WTC11 (cell line): Measurements from ENCODE around the gene MIS18BP1. TPM values are rescaled to one million over a fixed set of nuclear protein-coding genes. Genes with fewer than 3 reads are reported as not detected.

Experiments used
- ATAC-seq: fragments of 200-7000 bp; cut with Tn5 transposase; 2 replicates; pipeline ENCODE4 v1.10.0; 2021; ENCODE audit warnings: mild to moderate bottlenecking, moderate library complexity
- CTCF ChIA-PET: fragments of 300-600 bp; sonication (Branson Sonifier 250); formaldehyde crosslinking; loops from one replicate; lab custom pipeline; 2021; ENCODE audit warnings: antibody characterized with exemption; lab: Charles Lee
- POLR2A ChIA-PET: fragments of 350-600 bp; sonication (Branson Sonifier 250); formaldehyde crosslinking; loops from one replicate; lab custom pipeline; 2021; ENCODE audit warnings: antibody characterized with exemption; lab: Charles Lee
- DNase-seq: peaks from one replicate; pipeline ENCODE4 v3.0.0; 2021; ENCODE audit warnings: low spot score
- H3K27ac Mint-ChIP-seq: 2 replicates; pipeline ENCODE4 v1.8.0; 2021; ENCODE audit warnings: mixed read lengths
- H3K27me3 Mint-ChIP-seq: 2 replicates; pipeline ENCODE4 v1.8.0; 2021; ENCODE audit warnings: low read depth, mild to moderate bottlenecking, moderate library complexity, mixed read lengths
- H3K36me3 Mint-ChIP-seq: 2 replicates; pipeline ENCODE4 v1.8.0; 2021; ENCODE audit warnings: mixed read lengths
- H3K4me1 Mint-ChIP-seq: 2 replicates; pipeline ENCODE4 v1.8.0; 2022; ENCODE audit warnings: mixed read lengths
- H3K4me3 Mint-ChIP-seq: 2 replicates; pipeline ENCODE4 v1.8.0; 2021; ENCODE audit warnings: mild to moderate bottlenecking, moderate library complexity, mixed read lengths
- H3K9me3 Mint-ChIP-seq: 2 replicates; pipeline ENCODE4 v1.8.0; 2021; ENCODE audit warnings: mixed read lengths
- AR ChIP-seq: fragments of 250-450 bp; sonication (Bioruptor Pico); IDR thresholded peaks from 2 replicates; pipeline ENCODE4 v1.9.0; 2021; ENCODE audit warnings: mild to moderate bottlenecking
- ATF1 ChIP-seq: sonication (generic); formaldehyde crosslinking; IDR thresholded peaks from 2 replicates; pipeline ENCODE4 v1.8.1; 2023; ENCODE audit warnings: mild to moderate bottlenecking, moderate library complexity, missing genetic modification reagents
- ELF4 ChIP-seq: sonication (generic); formaldehyde crosslinking; IDR thresholded peaks from 2 replicates; pipeline ENCODE4 v1.8.1; 2022; ENCODE audit warnings: low read depth, mild to moderate bottlenecking, moderate library complexity, missing genetic modification reagents
- FOXP1 ChIP-seq: sonication (generic); formaldehyde crosslinking; IDR thresholded peaks from 2 replicates; pipeline ENCODE4 v1.8.0; 2022; ENCODE audit warnings: missing genetic modification reagents, mild to moderate bottlenecking, moderate library complexity, borderline replicate concordance
- GABPB1 ChIP-seq: sonication (generic); formaldehyde crosslinking; IDR thresholded peaks from 2 replicates; pipeline ENCODE4 v1.8.1; 2023; ENCODE audit warnings: mild to moderate bottlenecking, missing genetic modification reagents
- JUN ChIP-seq: sonication (generic); formaldehyde crosslinking; IDR thresholded peaks from 2 replicates; pipeline ENCODE4 v1.8.0; 2023; ENCODE audit warnings: mild to moderate bottlenecking, missing genetic modification reagents
- MXD4 ChIP-seq: fragments of 250-450 bp; sonication (Bioruptor Pico); IDR thresholded peaks from 2 replicates; pipeline ENCODE4 v1.8.0; 2021; ENCODE audit warnings: mild to moderate bottlenecking, moderate library complexity, borderline replicate concordance
- OVOL2 ChIP-seq: fragments of 250-450 bp; sonication (Bioruptor Pico); IDR thresholded peaks from 2 replicates; pipeline ENCODE4 v1.9.0; 2021; ENCODE audit warnings: mild to moderate bottlenecking, borderline replicate concordance
- PREB ChIP-seq: sonication (generic); formaldehyde crosslinking; IDR thresholded peaks from 2 replicates; pipeline ENCODE4 v1.8.1; 2022; ENCODE audit warnings: mild to moderate bottlenecking, missing genetic modification reagents, moderate library complexity, borderline replicate concordance
- ZMAT4 ChIP-seq: fragments of 250-450 bp; sonication (Bioruptor Pico); IDR thresholded peaks from 2 replicates; pipeline ENCODE4 v1.9.0; 2021; ENCODE audit warnings: mild to moderate bottlenecking
- ZNF219 ChIP-seq: sonication (generic); formaldehyde crosslinking; IDR thresholded peaks from 2 replicates; pipeline ENCODE4 v1.8.0; 2023; ENCODE audit warnings: missing genetic modification reagents, mild to moderate bottlenecking, borderline replicate concordance
- ZNF263 ChIP-seq: sonication (generic); formaldehyde crosslinking; IDR thresholded peaks from 2 replicates; pipeline ENCODE4 v1.8.1; 2022; ENCODE audit warnings: low read depth, mild to moderate bottlenecking, moderate library complexity, missing genetic modification reagents
- ZNF396 ChIP-seq: fragments of 250-450 bp; sonication (Bioruptor Pico); IDR thresholded peaks from 2 replicates; pipeline ENCODE4 v1.8.0; 2021; ENCODE audit warnings: mild to moderate bottlenecking, moderate library complexity, borderline replicate concordance
- ZNF425 ChIP-seq: fragments of 250-450 bp; sonication (Bioruptor Pico); conservative IDR thresholded peaks from 2 replicates; pipeline ENCODE4 v1.9.0; 2021; ENCODE audit warnings: mild to moderate bottlenecking
- total RNA-seq: library from RNA; stranded (reverse); gene quantifications from 3 replicates; pipeline ENCODE4 v1.2.3, GENCODE V29; 2021

The MIS18BP1 gene
- total RNA-seq, 1 experiment from 2014 or later, result 65.7 TPM

GRCh38 chr14:45251912-45252311, 1.1 kb downstream of the MIS18BP1 start (continued):
- no peak for TF ChIP-seq FOXP1 (CRISPR knock-in tag)
- TF ChIP-seq ATF1, result no peak
- TF ChIP-seq JUN, result no peak
- no peak for TF ChIP-seq AR
- no peak for TF ChIP-seq OVOL2 (CRISPR knock-in tag)
- no peak for TF ChIP-seq GABPB1
- TF ChIP-seq MXD4 (CRISPR knock-in tag), result no peak
- no peak for TF ChIP-seq PREB (CRISPR knock-in tag)
- TF ChIP-seq ZNF219 (CRISPR knock-in tag), result no peak
- TF ChIP-seq ZMAT4 (CRISPR knock-in tag), result no peak
- TF ChIP-seq, all 79 proteins: peak for 0

- Mint-ChIP-seq H3K27ac (no peak overlapping the region), H3K4me3 (peak overlapping the region; percentile 13; the same call in 1 of the 2 replicates), H3K27me3 (peaks cover 2% of the 10 kb centered on the region; the same call in 1 of the 2 replicates), H3K4me1 (peaks cover 24% of the 10 kb centered on the region), H3K36me3 (peaks cover 3% of the 10 kb centered on the region; the same call in 1 of the 2 replicates), H3K9me3 (no peaks in the 10 kb centered on the region)
- DNase-seq (no peak), ATAC-seq (no peak)
- CTCF ChIA-PET, result no interaction called here
- POLR2A ChIA-PET, result interaction anchor here (0.6 to 0.7 kb wide), 3 partner anchors 15 to 102 kb away, joined by 3 to 4 read pairs (median 3); no protein-coding TSS in a partner anchor
- no peak for TF ChIP-seq ZNF263 (CRISPR knock-in tag)
- TF ChIP-seq, all 79 proteins: peak for 0
These were observed 3.0 kb downstream of the MIS18BP1 start for GRCh38 chr14:45249856-45250575.

GRCh38 chr14:45247427-45247826, 5.6 kb downstream of the MIS18BP1 start:
- Mint-ChIP-seq H3K4me1 (peaks cover 16% of the 10 kb centered on the region), H3K36me3 (peaks cover 3% of the 10 kb centered on the region; the same call in 1 of the 2 replicates), H3K27me3 (no peaks in the 10 kb centered on the region), H3K27ac (no peak overlapping the region), H3K4me3 (no peak overlapping the region), H3K9me3 (no peaks in the 10 kb centered on the region)
- ATAC-seq, result no peak
- ChIA-PET POLR2A (no interaction called here), CTCF (no interaction called here)
- TF ChIP-seq ZNF425 (no peak), ZNF396 (no peak), ELF4 (no peak)
- no peak for DNase-seq
